Esophagus squamous epithelium (tissue), 5 donors: ENCODE results near the gene BBS7. TPM values are rescaled to one million over a fixed set of nuclear protein-coding genes. Genes with fewer than 3 reads are reported as not detected.

Source experiments
- DNase-seq: peaks from one replicate; lab custom pipeline; 2025; lab: John Stamatoyannopoulos, UW
- H3K27ac ChIP-seq, 4 donors: fragments of 200-600 bp; sonication (generic); one replicate each; pipeline ENCODE4 v1.5.1; 2016 to 2019; ENCODE audit warnings: mild to moderate bottlenecking in 1 of 4
- H3K27me3 ChIP-seq, 4 donors: fragments of 200-600 bp; sonication (generic); 1 replicate in 3 of 4; 2 replicates in 1 of 4; pipeline versions ENCODE4 v1.5.1 to v1.6.0; 2017 to 2021; ENCODE audit warnings: antibody characterized with exemption in 1 of 4
- H3K36me3 ChIP-seq, 3 donors: fragments of 200-600 bp; sonication (generic); one replicate each; pipeline ENCODE4 v1.5.1; 2016 to 2019
- H3K4me1 ChIP-seq, 3 donors: fragments of 200-600 bp; sonication (generic); one replicate each; pipeline ENCODE4 v1.5.1; 2017 to 2019
- H3K4me3 ChIP-seq, 4 donors: fragments of 200-600 bp; sonication (generic); 1 replicate in 3 of 4; 2 replicates in 1 of 4; pipeline ENCODE4 v1.5.1; 2016 to 2019; ENCODE audit warnings: mild to moderate bottlenecking in 2 of 4, moderate library complexity in 1 of 4
- H3K9me3 ChIP-seq, 3 donors: fragments of 200-600 bp; sonication (generic); one replicate each; pipeline ENCODE4 v1.5.1; 2016 to 2019
- POLR2A ChIP-seq, 4 donors: fragments of 450-650 bp; IDR thresholded peaks; one replicate each; pipeline ENCODE4 v1.6.1; 2017; ENCODE audit warnings: antibody characterized with exemption in 4 of 4, mild to moderate bottlenecking in 4 of 4, moderate library complexity in 3 of 4
- WGBS, 2 donors: methylation state at CpG; one replicate each; pipeline ENCODE4 v1.1.5; 2018; 5-methylcytosine and 5-hydroxymethylcytosine counted together
- intact Hi-C: fragments of 100-400 bp; cut with DNase I; formaldehyde crosslinking; loops from one replicate; pipeline ENCODE4 v1.15.0; 2022
- total RNA-seq, 4 donors: library from RNA; depleted of rRNA; stranded (reverse); fragments of >200 nt; gene quantifications; one replicate each; pipeline ENCODE4 v1.1.0, GENCODE V29; 2016
- TF ChIP-seq, protein P1 (sequence below), 6 experiments: fragments of 450-650 bp in 4 of 6; fragments of 200-600 bp in 2 of 6; sonication (generic) in 2 of 6; IDR thresholded peaks; one replicate each; pipeline ENCODE4 v1.5.1; 2016 to 2019; ENCODE audit warnings: antibody characterized with exemption in 6 of 6, mild to moderate bottlenecking in 4 of 6, moderate library complexity in 4 of 6
- donor health status: DM: yes; HTN: yes; CAD: no.

Gene BBS7
- total RNA-seq, 4 donors from 2014 or later: 10.5 to 16.6 (median 11.8) TPM

DNA sequence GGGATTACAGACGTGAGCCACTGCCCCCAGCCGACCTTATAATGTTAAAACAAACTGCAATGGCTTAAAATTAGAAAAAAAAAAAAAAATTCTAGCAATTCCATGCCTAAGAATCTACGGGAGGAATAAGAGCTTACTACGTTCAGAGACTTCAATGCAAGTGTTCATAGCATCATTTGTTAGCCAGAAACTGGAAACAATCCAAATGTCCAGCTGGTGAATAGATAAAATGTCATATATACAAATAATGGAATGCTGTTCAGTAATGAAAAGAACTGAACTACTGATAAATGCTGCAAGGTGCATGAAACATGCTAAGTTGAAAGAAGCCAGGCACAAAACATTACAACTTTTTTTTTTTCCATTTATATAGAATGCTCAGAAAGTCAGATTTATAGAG is 63.9 kb downstream of the BBS7 start:
- intact Hi-C loops: no loop called here
- 82% methylated on average over 4 of the region's 4 CpGs for WGBS, 2 donors
- TF ChIP-seq, protein P1, sequence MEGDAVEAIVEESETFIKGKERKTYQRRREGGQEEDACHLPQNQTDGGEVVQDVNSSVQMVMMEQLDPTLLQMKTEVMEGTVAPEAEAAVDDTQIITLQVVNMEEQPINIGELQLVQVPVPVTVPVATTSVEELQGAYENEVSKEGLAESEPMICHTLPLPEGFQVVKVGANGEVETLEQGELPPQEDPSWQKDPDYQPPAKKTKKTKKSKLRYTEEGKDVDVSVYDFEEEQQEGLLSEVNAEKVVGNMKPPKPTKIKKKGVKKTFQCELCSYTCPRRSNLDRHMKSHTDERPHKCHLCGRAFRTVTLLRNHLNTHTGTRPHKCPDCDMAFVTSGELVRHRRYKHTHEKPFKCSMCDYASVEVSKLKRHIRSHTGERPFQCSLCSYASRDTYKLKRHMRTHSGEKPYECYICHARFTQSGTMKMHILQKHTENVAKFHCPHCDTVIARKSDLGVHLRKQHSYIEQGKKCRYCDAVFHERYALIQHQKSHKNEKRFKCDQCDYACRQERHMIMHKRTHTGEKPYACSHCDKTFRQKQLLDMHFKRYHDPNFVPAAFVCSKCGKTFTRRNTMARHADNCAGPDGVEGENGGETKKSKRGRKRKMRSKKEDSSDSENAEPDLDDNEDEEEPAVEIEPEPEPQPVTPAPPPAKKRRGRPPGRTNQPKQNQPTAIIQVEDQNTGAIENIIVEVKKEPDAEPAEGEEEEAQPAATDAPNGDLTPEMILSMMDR (IDR thresholded peaks at IDR 0.05): no peak
- no peak for TF ChIP-seq POLR2A (IDR thresholded peaks at IDR 0.05)
- no peak for DNase-seq
- Histone ChIP-seq H3K4me3 (no peak overlapping the region), H3K36me3 (peaks cover 0 to 89% (median 0%) of the 10 kb centered on the region in 3 donors), H3K27me3 (no peaks in the 10 kb centered on the region), H3K9me3 (no peaks in the 10 kb centered on the region), H3K27ac (no peak overlapping the region), H3K4me1 (peaks cover 0 to 25% (median 0%) of the 10 kb centered on the region in 3 donors)

DNA sequence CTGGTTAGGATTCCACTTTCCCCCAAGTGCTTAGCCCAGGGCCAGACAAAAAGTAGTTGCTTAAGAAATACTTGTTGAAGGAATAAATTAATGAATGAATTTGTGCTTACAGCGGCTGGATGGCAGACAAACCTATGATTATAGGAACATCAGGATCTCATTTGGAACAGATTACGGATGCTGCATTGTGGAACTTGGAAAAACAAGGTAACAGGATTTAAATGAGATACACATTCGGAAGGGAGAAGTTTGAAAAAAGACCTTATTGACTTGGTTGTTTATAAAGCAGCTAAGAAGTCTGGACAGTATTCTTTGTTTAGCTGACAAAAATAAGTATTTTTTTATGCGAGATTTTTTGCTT is 68.6 kb downstream of the BBS7 start:
- no peak for DNase-seq
- 12 to 14% methylated on average over 4 of the region's 4 CpGs for WGBS, 2 donors
- peak overlapping the region; percentile 82 to 93 (median 88) for H3K27ac ChIP-seq

GRCh38 chr4:121800961-121801714 is 69.1 kb downstream of the BBS7 start, which contains the start of gene EXOSC9:
TSS of gene EXOSC9 (plus strand) at chr4:121801323. CDS start at chr4:121801425, 102 bp downstream.
- Histone ChIP-seq H3K27me3 (no peaks in the 10 kb centered on the region), H3K9me3 (no peaks in the 10 kb centered on the region), H3K36me3 (peaks cover 0 to 36% (median 0%) of the 10 kb centered on the region in 3 donors), H3K27ac (peak within 1 kb of the TSS; percentile 82 to 93 (median 88)), H3K4me1 (peaks cover 0 to 31% (median 0%) of the 10 kb centered on the region in 3 donors), H3K4me3 (peak within 1 kb of the TSS; percentile 60 to 94 (median 74))
- intact Hi-C loops: no loop called here
- DNase-seq: peak; percentile 39
- TF ChIP-seq POLR2A (IDR thresholded peaks at IDR 0.05): peak in 3 of 4 donors; percentile 65 to 75 (median 70)
- TF ChIP-seq, protein P1 (IDR thresholded peaks at IDR 0.05): peak in 1 of 6 experiments; percentile 34
- WGBS, 2 donors: 0 to 1% methylated on average over 34 to 36 of the region's 48 CpGs

More for the DNA sequence above, 68.6 kb downstream of the BBS7 start:
- no peaks in the 10 kb centered on the region for H3K27me3 ChIP-seq
- intact Hi-C loops: no loop called here
- H3K36me3 ChIP-seq: peaks cover 0 to 41% (median 0%) of the 10 kb centered on the region in 3 donors
- H3K4me1 ChIP-seq: peaks cover 0 to 31% (median 0%) of the 10 kb centered on the region in 3 donors
- TF ChIP-seq, protein P1 (IDR thresholded peaks at IDR 0.05): no peak
- TF ChIP-seq POLR2A (IDR thresholded peaks at IDR 0.05): no peak
- peak overlapping the region; percentile 60 to 94 (median 74) for H3K4me3 ChIP-seq
- no peaks in the 10 kb centered on the region for H3K9me3 ChIP-seq

GRCh38 chr4:121800638-121800960 is 69.7 kb downstream of the BBS7 start:
- TF ChIP-seq POLR2A (IDR thresholded peaks at IDR 0.05): no peak
- TF ChIP-seq, protein P1 (IDR thresholded peaks at IDR 0.05): no peak
- intact Hi-C loops: no loop called here
- 47 to 50% methylated on average over 8 of the region's 8 CpGs for whole genome bisulfite sequencing, 2 donors

GRCh38 chr4:121799867-121800501 is 70.3 kb downstream of the BBS7 start:
- WGBS, 2 donors: 81 to 86% methylated on average over 3 of the region's 3 CpGs
- DNase-seq: no peak
- Histone ChIP-seq H3K4me3 (no peak overlapping the region), H3K4me1 (peaks cover 0 to 31% (median 0%) of the 10 kb centered on the region in 3 donors), H3K36me3 (peaks cover 0 to 24% (median 0%) of the 10 kb centered on the region in 3 donors), H3K27me3 (peaks cover 0 to 6% (median 0%) of the 10 kb centered on the region in 4 donors), H3K9me3 (no peaks in the 10 kb centered on the region), H3K27ac (peak overlapping the region in 2 of 4 donors; percentile 84 to 91)
- TF ChIP-seq, protein P1 (IDR thresholded peaks at IDR 0.05): no peak
- TF ChIP-seq POLR2A (IDR thresholded peaks at IDR 0.05): no peak
- intact Hi-C loops: no loop called here

More at GRCh38 chr4:121800638-121800960, 69.7 kb downstream of the BBS7 start:
- no peak for DNase-seq
- H3K4me3 ChIP-seq: peak overlapping the region; percentile 60 to 94 (median 74)
- H3K27me3 ChIP-seq: no peaks in the 10 kb centered on the region
- H3K27ac ChIP-seq: peak overlapping the region; percentile 82 to 93 (median 88)
- peaks cover 0 to 31% (median 0%) of the 10 kb centered on the region in 3 donors for H3K4me1 ChIP-seq
- H3K36me3 ChIP-seq: peaks cover 0 to 31% (median 0%) of the 10 kb centered on the region in 3 donors
- H3K9me3 ChIP-seq: no peaks in the 10 kb centered on the region
